ENCODE data around the gene MYLK2.

DNA sequence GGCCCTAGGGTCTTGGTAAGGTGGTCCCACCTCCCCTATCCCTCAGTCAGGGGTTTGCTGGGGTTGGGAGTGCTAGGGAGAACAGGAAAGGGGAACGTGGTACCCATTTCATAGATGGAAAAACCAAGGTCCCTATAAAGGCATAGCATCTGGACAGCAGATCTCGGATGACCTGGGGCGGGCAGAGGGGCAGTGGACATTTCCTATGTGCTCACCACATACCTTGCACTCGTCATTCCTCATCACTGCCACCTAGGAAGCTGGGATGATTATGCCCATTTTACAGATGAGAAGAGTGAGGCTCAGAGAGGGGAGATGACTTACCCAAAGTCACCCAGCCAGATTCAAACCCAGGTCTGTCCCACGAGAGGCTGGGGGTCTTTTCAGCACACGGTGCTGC is 12.1 kb downstream of the MYLK2 start:
- no peak for TF ChIP-seq CTCF (IDR thresholded peaks at IDR 0.05; ENCODE audit: low read depth, low read length)
- TF ChIP-seq EZH2phosphoT487 (IDR thresholded peaks at IDR 0.05; ENCODE audit: low read depth) = no peak
